ENCODE data around the gene C1orf105. TPM values are rescaled to one million over a fixed set of nuclear protein-coding genes. Genes with fewer than 3 reads are reported as not detected.

Gene C1orf105
- total and polyA plus RNA-seq, 2 of the 8 experiments (the other 6 are each of a cell fraction or from before 2014, with no cell fraction given): not detected

DNA sequence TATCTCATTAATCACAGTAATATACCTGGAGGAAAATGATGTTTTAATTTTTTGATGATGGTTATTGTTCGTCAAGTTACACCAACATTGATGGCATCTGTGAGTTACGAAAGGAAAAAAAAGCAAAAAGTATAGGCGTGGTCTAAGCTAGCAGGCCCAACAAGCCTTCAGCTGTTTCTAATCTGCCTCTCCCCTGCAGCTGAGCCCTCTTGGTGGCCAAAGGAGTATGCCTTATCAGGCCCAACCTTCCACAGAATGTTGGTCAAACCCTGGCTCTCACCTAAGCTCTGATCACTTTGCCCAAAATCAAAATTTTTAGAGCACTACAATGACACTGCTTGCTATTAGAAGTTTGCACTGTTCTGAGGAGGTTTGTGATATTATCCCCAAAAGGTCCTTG lies 4.9 kb downstream of the C1orf105 start:
- Histone ChIP-seq H2BK12ac (ENCODE audit: low read depth, low read length) (no peak overlapping the region), H3K79me2 (ENCODE audit: control insufficient read depth in 1 of 2, insufficient read depth in 2 of 2, low read length in 2 of 2) (no peaks in the 10 kb centered on the region), H2AFZ (ENCODE audit: low read length) (no peak overlapping the region), H3K4me2 (ENCODE audit: insufficient read depth in 1 of 2, low read depth in 2 of 2, low read length in 2 of 2) (no peak overlapping the region), H3K4me1 (replicated peaks in 1 of 4; ENCODE audit: control insufficient read depth in 3 of 4, insufficient read depth in 4 of 4, low read length in 3 of 4) (peaks cover 0 to 11% (median 3%) of the 10 kb centered on the region in 4 experiments; a peak in 3 of 7 replicates), H3K18ac (ENCODE audit: extremely low read depth, low read length) (no peak overlapping the region), H2BK120ac (replicated peaks; ENCODE audit: low read depth, low read length) (no peak overlapping the region), H3K4ac (replicated peaks; ENCODE audit: insufficient read length, low read depth, low read length) (no peak overlapping the region), H4K8ac (ENCODE audit: extremely low read depth, insufficient read depth, low read length) (no peak overlapping the region), H2AK5ac (ENCODE audit: low read depth, low read length) (no peak overlapping the region), H3K36me3 (ENCODE audit: control insufficient read depth in 2 of 4, insufficient read depth in 4 of 4, low read length in 3 of 4) (no peaks in the 10 kb centered on the region), H2BK20ac (ENCODE audit: low read length) (0 out of 2 replicates have a peak overlapping the region, but pooled peaks have one; percentile 13), H3K56ac (replicated peaks; ENCODE audit: insufficient read length, low read depth, low read length) (no peak overlapping the region), H3K27ac (ENCODE audit: low read depth, low read length) (no peak overlapping the region), H3K9ac (replicated peaks in 1 of 4; ENCODE audit: extremely low read depth in 1 of 4, low read depth in 3 of 4, low read length in 3 of 4) (no peak overlapping the region), H3K9me3 (ENCODE audit: insufficient read depth in 2 of 2, low read depth in 1 of 2, low read length in 1 of 2) (no peaks in the 10 kb centered on the region), H4K91ac (replicated peaks; ENCODE audit: insufficient read length, low read length) (no peak overlapping the region), H3K4me3 (ENCODE audit: extremely low read depth in 1 of 4, insufficient read depth in 2 of 4, low read depth in 3 of 4, low read length in 4 of 4) (no peak overlapping the region), H3K27me3 (replicated peaks in 1 of 4; ENCODE audit: control insufficient read depth in 3 of 4, extremely low read depth in 1 of 4, insufficient read depth in 3 of 4, low read length in 3 of 4) (no peaks in the 10 kb centered on the region), H4K20me1 (replicated peaks in 1 of 2; ENCODE audit: control insufficient read depth in 1 of 2, insufficient read depth in 2 of 2, low read length in 2 of 2) (no peaks in the 10 kb centered on the region), H3K79me1 (ENCODE audit: low read depth, low read length) (no peaks in the 10 kb centered on the region), H4K5ac (ENCODE audit: insufficient read length, low read depth, low read length) (no peak overlapping the region), H2BK5ac (ENCODE audit: low read depth, low read length) (no peak overlapping the region), H3K14ac (ENCODE audit: insufficient read length) (no peak overlapping the region), H2BK15ac (ENCODE audit: low read length) (no peak overlapping the region), H3K23ac (ENCODE audit: insufficient read length) (no peak overlapping the region), H3K23me2 (ENCODE audit: low read depth, low read length) (no peaks in the 10 kb centered on the region; the same call in 1 of the 2 replicates)
- FAIRE-seq (no peak), DNase-seq (ENCODE audit: low read depth in 1 of 2, low spot score in 2 of 2) (no peak)
- WGBS, 2 experiments (ENCODE audit: extremely low coverage in 1 of 2, insufficient coverage in 1 of 2, insufficient read length in 1 of 2, insufficient replicate concordance in 2 of 2, low coverage in 1 of 2, low lambda C conversion rate in 2 of 2, missing lambda C conversion rate in 1 of 2): 90% methylated on average over 3 of the region's 3 CpGs; no CpG with 5 or more reads in 1 of the 2 experiments
- CTCF ChIA-PET (ENCODE audit: partially characterized antibody): interaction anchor here (0.6 kb wide), 1 partner anchor 10 kb away, joined by 3 read pairs; no protein-coding TSS in a partner anchor
- POLR2A ChIA-PET (ENCODE audit: partially characterized antibody): no interaction called here
- no peak for TF ChIP-seq TAF1 (IDR thresholded peaks at IDR 0.05; ENCODE audit: low read depth, low read length)
- TF ChIP-seq SP2 (IDR thresholded peaks at IDR 0.05; ENCODE audit: low read length): no peak
- no peak for TF ChIP-seq PHF8 (conservative IDR thresholded peaks at IDR 0.05; ENCODE audit: low read depth, low read length)
- no peak for TF ChIP-seq SP4 (IDR thresholded peaks at IDR 0.05; ENCODE audit: low read length)
- TF ChIP-seq TAF7 (optimal IDR thresholded peaks at IDR 0.05; ENCODE audit: borderline replicate concordance, low read depth, low read length): no peak
- TF ChIP-seq RFX5 (IDR thresholded peaks at IDR 0.05; ENCODE audit: borderline replicate concordance, low read depth, low read length): no peak
- no peak for TF ChIP-seq KDM4A (IDR thresholded peaks at IDR 0.05; ENCODE audit: low read depth, low read length, severe bottlenecking)
- TF ChIP-seq CBX8 (IDR thresholded peaks at IDR 0.05; ENCODE audit: borderline replicate concordance, low read depth, low read length): no peak
- TF ChIP-seq GTF2F1 (IDR thresholded peaks at IDR 0.05; ENCODE audit: borderline replicate concordance, low read depth, low read length): no peak
- no peak for TF ChIP-seq FOSL1 (IDR thresholded peaks at IDR 0.05; ENCODE audit: insufficient read depth, low read depth, low read length)
- TF ChIP-seq ATF3 (IDR thresholded peaks at IDR 0.05; ENCODE audit: insufficient read depth, low read depth, low read length): no peak
- TF ChIP-seq SIN3A (conservative IDR thresholded peaks at IDR 0.05 in 1 of 2, IDR thresholded peaks at IDR 0.05 in 1 of 2; ENCODE audit: low read depth in 1 of 2, low read length in 2 of 2): no peak
